Hepatocyte (in vitro differentiated cells): ENCODE results near the gene TESK2.

Experiments
- CTCF ChIP-seq: fragments of 200-600 bp; sonication (generic); IDR thresholded peaks from 2 replicates; pipeline ENCODE4 v1.5.1; 2016; ENCODE audit warnings: antibody characterized with exemption, mild to moderate bottlenecking; ENCODE audit not compliant: poor library complexity
- EZH2 ChIP-seq: fragments of 200-600 bp; sonication (generic); IDR thresholded peaks from 2 replicates; pipeline ENCODE4 v1.6.1; 2016; ENCODE audit warnings: antibody characterized with exemption, mild to moderate bottlenecking, borderline replicate concordance

DNA sequence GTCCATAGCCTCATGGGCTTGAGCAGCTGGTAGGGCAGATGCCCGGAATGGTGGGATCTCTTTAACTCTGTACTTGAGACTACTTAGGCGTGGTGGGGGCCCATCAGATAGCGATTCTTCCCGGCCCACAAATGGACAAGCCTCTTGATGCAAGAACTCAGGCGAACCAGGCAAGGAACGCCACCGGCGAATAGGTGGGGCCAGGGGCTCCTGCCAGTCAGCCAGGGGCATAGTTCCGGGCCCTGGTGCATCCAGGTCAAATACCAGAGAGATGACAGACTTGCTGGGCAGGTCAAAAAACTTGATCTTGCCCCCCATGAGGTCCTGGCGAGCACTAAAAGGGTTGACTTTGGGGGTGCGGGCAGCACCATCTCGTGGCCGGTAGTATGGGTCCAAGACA, 145.9 kb downstream of the TESK2 start:
- TF ChIP-seq EZH2 (no peak), CTCF (no peak)
